Loucy (cell line): Measurements from ENCODE around the gene SYT9.

Source experiments
- EZH2phosphoT487 ChIP-seq: fragments of 200-600 bp; IDR thresholded peaks from 2 replicates; pipeline ENCODE4 v1.6.1; 2018; ENCODE audit warnings: antibody characterized with exemption, mild to moderate bottlenecking, moderate library complexity, borderline replicate concordance
- TF ChIP-seq, protein P1 (sequence below): fragments of 200-600 bp; sonication (generic); conservative IDR thresholded peaks from 2 replicates; pipeline ENCODE4 v1.5.1; 2014; ENCODE audit warnings: mild to moderate bottlenecking, antibody characterized with exemption, low read length

DNA sequence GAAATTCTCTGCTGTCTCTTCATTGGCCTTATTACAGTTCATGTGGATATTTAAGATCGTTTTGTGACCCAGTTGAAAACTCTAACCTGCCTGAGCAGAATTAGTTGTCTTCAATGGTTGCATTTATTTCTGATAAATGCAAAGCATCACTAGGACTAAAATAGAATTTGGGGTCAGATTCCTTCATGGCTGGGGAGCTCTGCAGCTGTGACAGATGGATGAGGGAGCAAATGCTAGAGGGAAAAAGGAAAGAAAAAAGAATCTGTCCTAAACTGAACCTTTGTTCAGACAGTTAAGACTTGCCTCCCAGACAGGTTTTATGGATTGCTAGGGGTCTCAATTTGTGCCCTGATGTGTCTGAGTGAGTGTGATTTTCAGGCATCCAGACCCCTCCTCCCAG, 113.0 kb downstream of the SYT9 start:
- TF ChIP-seq, protein P1, sequence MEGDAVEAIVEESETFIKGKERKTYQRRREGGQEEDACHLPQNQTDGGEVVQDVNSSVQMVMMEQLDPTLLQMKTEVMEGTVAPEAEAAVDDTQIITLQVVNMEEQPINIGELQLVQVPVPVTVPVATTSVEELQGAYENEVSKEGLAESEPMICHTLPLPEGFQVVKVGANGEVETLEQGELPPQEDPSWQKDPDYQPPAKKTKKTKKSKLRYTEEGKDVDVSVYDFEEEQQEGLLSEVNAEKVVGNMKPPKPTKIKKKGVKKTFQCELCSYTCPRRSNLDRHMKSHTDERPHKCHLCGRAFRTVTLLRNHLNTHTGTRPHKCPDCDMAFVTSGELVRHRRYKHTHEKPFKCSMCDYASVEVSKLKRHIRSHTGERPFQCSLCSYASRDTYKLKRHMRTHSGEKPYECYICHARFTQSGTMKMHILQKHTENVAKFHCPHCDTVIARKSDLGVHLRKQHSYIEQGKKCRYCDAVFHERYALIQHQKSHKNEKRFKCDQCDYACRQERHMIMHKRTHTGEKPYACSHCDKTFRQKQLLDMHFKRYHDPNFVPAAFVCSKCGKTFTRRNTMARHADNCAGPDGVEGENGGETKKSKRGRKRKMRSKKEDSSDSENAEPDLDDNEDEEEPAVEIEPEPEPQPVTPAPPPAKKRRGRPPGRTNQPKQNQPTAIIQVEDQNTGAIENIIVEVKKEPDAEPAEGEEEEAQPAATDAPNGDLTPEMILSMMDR, result no peak
- TF ChIP-seq EZH2phosphoT487, result no peak
